ES-I3 (cell line): ENCODE measurements around the gene MAFF.

ENCODE experiments used
- H3K36me3 ChIP-seq: 2 replicates; pipeline ENCODE4 v1.6.1; 2013; ENCODE audit warnings: mild to moderate bottlenecking, low read length, control low read depth, moderate library complexity; ENCODE audit not compliant: insufficient read depth
- H3K4me1 ChIP-seq: 2 replicates; pipeline ENCODE4 v1.6.1; 2013; ENCODE audit warnings: mild to moderate bottlenecking, control low read depth, low read length; ENCODE audit not compliant: insufficient read depth
- H3K9ac ChIP-seq: 2 replicates; pipeline ENCODE4 v1.6.1; 2013; ENCODE audit warnings: low read depth, mild to moderate bottlenecking, low read length, moderate library complexity
- H3K9me3 ChIP-seq: 2 replicates; pipeline ENCODE4 v1.6.1; 2013; ENCODE audit warnings: mild to moderate bottlenecking, low read length, moderate library complexity; ENCODE audit not compliant: control insufficient read depth, insufficient read depth

The MAFF gene

GRCh38 chr22:38204784-38205183, 3.0 kb downstream of the MAFF start:
- no peaks in the 10 kb centered on the region for H3K36me3 ChIP-seq
- no peak overlapping the region for H3K9ac ChIP-seq
- H3K4me1 ChIP-seq = no peaks in the 10 kb centered on the region; the same call in 1 of the 2 replicates
- no peaks in the 10 kb centered on the region for H3K9me3 ChIP-seq

- Histone ChIP-seq H3K9me3 (no peaks in the 10 kb centered on the region), H3K36me3 (no peaks in the 10 kb centered on the region), H3K4me1 (no peaks in the 10 kb centered on the region; the same call in 1 of the 2 replicates), H3K9ac (no peak overlapping the region)
Measured at GRCh38 chr22:38205261-38206128, 3.7 kb downstream of the MAFF start.

- H3K36me3 ChIP-seq = no peaks in the 10 kb centered on the region
- no peak overlapping the region for H3K9ac ChIP-seq
- no peaks in the 10 kb centered on the region for H3K4me1 ChIP-seq
- no peaks in the 10 kb centered on the region for H3K9me3 ChIP-seq
Measured at GRCh38 chr22:38207898-38208432, 6.2 kb downstream of the MAFF start.

DNA sequence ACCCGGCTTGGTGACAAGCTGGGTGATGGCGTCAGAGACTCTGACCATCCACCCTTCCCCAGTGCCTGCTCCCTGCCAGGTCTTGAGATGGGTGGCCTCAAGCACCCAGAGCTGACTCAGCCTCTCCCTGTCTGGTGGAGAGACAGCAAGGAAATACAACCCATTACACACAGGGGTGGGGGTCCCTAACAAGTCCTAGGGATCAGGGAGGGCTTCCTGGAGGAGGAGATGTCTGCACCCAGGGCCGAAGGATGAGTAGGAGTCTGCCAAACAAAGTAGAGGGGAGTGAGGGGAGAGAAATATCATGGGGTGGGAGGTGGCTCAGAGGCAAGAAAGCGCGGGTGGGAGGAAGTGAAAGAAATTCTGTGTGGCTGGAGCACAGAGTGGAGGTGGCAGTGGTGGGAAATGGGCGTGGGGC, 6.8 kb downstream of the MAFF start:
- no peaks in the 10 kb centered on the region for H3K9me3 ChIP-seq
- no peaks in the 10 kb centered on the region for H3K36me3 ChIP-seq
- H3K9ac ChIP-seq = no peak overlapping the region

DNA sequence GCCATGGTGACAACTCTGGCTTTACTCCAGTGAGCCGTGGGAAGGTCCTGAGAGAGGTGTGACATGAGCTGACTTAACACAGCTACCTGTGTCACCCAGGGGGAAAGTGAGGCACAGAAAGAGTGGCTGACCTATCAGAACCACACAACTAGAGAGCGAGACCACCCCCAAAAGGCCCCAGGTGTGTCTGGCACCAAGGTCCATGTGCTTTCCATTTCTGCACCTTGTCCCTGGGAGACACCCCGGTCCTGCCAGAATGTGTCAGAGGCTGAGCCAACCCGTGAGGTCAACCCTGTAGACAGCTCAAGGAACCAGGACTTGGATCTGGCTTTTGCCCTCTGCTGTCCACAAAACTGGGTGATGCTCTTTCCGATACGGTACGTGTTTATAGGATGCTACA, 9.8 kb downstream of the MAFF start:
- H3K9ac ChIP-seq = no peak overlapping the region
- H3K4me1 ChIP-seq = peaks cover 16% of the 10 kb centered on the region

More for the DNA sequence above, 6.8 kb downstream of the MAFF start:
- H3K4me1 ChIP-seq = peaks cover 3% of the 10 kb centered on the region; the same call in 1 of the 2 replicates

GRCh38 chr22:38212442-38212841, 10.6 kb downstream of the MAFF start:
- Histone ChIP-seq H3K9ac (no peak overlapping the region), H3K36me3 (no peaks in the 10 kb centered on the region), H3K9me3 (no peaks in the 10 kb centered on the region), H3K4me1 (peaks cover 16% of the 10 kb centered on the region)

More for the DNA sequence above, 9.8 kb downstream of the MAFF start:
- no peaks in the 10 kb centered on the region for H3K36me3 ChIP-seq
- H3K9me3 ChIP-seq = no peaks in the 10 kb centered on the region

GRCh38 chr22:38213319-38213989, 11.7 kb downstream of the MAFF start:
- Histone ChIP-seq H3K9me3 (no peaks in the 10 kb centered on the region), H3K4me1 (peaks cover 24% of the 10 kb centered on the region), H3K36me3 (no peaks in the 10 kb centered on the region), H3K9ac (peak overlapping the region; percentile 54; the same call in 1 of the 2 replicates)

- Histone ChIP-seq H3K36me3 (no peaks in the 10 kb centered on the region), H3K4me1 (peaks cover 26% of the 10 kb centered on the region), H3K9ac (peak overlapping the region; percentile 54; the same call in 1 of the 2 replicates), H3K9me3 (no peaks in the 10 kb centered on the region)
Measured at GRCh38 chr22:38213990-38214301, 12.2 kb downstream of the MAFF start.

DNA sequence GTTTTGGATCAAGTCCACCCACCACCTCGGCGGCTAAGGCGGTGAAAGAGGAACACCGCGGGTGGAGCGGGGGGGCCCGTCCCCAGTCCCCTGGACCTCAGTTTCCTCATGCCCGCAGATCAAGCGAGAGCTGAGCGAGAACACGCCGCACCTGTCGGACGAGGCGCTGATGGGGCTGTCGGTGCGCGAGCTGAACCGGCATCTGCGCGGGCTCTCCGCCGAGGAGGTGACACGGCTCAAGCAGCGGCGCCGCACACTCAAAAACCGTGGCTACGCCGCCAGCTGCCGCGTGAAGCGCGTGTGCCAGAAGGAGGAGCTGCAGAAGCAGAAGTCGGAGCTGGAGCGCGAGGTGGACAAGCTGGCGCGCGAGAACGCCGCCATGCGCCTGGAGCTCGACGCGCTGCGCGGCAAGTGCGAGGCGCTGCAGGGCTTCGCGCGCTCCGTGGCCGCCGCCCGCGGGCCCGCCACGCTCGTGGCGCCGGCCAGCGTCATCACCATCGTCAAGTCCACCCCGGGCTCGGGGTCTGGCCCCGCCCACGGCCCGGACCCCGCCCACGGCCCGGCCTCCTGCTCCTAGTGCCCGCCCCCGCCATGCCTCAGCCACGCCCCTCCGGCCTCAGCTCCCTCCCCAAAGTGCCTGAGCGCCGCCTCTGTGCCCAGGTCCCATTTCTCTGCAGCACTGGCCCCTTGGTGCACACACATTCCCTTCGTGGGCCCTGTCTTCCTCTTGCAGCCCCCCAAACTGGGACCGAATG, 12.7 kb downstream of the MAFF start:
- Histone ChIP-seq H3K9me3 (no peaks in the 10 kb centered on the region), H3K36me3 (no peaks in the 10 kb centered on the region), H3K9ac (peak overlapping the region; percentile 54; the same call in 1 of the 2 replicates), H3K4me1 (peaks cover 32% of the 10 kb centered on the region)

- Histone ChIP-seq H3K9me3 (no peaks in the 10 kb centered on the region), H3K4me1 (peaks cover 38% of the 10 kb centered on the region), H3K9ac (no peak overlapping the region; the same call in 1 of the 2 replicates), H3K36me3 (no peaks in the 10 kb centered on the region)
Measured at GRCh38 chr22:38215156-38216038, 13.6 kb downstream of the MAFF start.

DNA sequence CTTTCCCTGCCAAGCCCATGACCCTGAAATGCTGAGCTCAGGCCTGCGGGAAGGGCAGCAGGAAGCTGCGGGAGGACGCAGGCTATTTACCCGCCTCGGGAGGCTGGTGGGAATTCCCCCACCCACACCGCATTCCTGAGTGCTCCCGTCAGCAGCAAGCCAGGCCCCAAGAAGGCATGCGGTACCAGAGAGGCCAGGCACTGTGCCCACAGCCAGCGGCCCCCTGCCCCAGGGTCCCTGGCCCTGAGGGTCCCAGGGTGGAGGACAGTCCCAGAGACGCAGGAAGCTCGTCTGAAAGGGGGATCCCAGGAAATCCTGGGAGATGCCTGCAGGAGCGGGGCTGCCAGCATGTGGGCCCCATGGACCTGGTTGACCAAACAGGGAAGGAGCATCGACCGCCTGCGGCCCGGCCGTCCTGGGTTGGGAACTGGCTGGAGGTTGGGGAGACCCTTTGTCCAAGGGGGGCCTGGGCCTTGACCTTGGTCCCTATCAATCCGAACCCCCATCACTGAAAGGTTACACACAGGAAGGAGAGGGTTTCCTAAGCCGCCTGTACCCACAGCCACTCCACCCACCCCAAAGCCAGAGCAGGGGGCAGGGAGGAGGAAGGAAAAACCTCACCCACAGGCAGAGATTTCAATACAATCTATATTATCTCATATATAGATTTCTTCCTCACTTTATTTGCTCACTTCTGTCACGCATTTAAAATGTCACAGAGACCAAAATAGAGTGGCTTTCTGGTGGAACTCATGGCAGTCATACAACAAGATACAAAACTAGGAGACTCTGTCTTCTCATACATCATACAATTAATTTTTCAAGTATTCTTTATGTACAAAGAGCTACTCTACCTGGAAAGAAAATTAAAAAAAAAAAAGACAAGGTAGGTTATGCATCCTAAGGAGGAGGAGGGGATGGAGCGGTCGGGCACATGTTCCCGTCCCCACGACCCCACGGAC, 17.1 kb downstream of the MAFF start:
- Histone ChIP-seq H3K9me3 (no peaks in the 10 kb centered on the region), H3K36me3 (no peaks in the 10 kb centered on the region), H3K9ac (no peak overlapping the region), H3K4me1 (peaks cover 32% of the 10 kb centered on the region)

DNA sequence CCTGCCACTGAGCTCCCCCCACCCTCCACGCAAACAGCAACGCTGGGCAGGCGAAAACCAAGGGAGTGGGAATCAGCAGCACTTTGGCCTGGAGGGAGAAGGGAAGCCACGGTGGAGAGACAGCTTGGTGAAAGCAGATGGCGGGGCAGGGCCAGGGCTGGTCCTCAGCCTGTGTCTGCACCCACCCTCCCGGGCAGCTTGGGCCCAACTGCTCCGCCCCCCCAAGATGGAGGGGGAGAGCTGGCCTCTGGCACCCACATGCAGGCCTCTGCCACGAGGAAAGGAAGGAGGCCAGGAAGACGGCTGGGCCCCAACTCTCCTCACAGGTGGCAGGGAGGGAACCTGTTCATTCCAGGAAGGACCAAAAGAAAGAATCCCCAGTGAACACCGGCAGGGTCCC, 17.8 kb downstream of the MAFF start:
- Histone ChIP-seq H3K9ac (no peak overlapping the region), H3K4me1 (peaks cover 30% of the 10 kb centered on the region), H3K9me3 (no peaks in the 10 kb centered on the region), H3K36me3 (no peaks in the 10 kb centered on the region)

DNA sequence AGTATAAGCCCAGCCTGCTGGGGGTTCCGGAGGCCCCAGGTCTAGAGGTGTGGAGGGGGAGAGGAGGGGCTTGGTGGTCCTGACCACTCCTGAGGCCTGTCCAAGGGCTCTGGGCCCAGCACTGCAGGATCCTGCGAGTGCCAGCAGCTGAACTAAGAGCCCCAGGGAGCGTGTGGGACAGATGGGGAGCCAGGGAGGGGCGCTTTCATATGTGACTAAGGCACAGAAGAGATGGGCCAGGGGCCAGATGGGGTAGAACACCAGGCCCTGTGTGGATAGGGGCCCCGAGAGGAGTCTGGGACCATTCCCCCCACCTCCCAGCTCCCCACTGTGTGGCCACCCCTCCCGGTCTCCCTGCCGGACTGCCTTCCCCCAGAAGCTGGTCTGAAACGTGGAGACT, 18.4 kb downstream of the MAFF start:
- Histone ChIP-seq H3K9ac (no peak overlapping the region), H3K9me3 (no peaks in the 10 kb centered on the region), H3K36me3 (no peaks in the 10 kb centered on the region; the same call in 1 of the 2 replicates), H3K4me1 (peaks cover 26% of the 10 kb centered on the region)
